OCI-LY3 (cell line): ENCODE data around the gene ANGEL1.

Experiments used
- EZH2phosphoT487 ChIP-seq: fragments of 200-600 bp; shearing (Covaris generic); IDR thresholded peaks from 2 replicates; pipeline ENCODE4 v1.6.1; 2018; ENCODE audit warnings: antibody characterized with exemption, mixed run types, low read depth
- TF ChIP-seq, protein P1 (sequence below): fragments of 200-600, 300-600 bp; sonication (generic); IDR thresholded peaks from 2 replicates; pipeline ENCODE4 v1.5.1; 2014; ENCODE audit warnings: antibody characterized with exemption, low read length, low read depth

DNA sequence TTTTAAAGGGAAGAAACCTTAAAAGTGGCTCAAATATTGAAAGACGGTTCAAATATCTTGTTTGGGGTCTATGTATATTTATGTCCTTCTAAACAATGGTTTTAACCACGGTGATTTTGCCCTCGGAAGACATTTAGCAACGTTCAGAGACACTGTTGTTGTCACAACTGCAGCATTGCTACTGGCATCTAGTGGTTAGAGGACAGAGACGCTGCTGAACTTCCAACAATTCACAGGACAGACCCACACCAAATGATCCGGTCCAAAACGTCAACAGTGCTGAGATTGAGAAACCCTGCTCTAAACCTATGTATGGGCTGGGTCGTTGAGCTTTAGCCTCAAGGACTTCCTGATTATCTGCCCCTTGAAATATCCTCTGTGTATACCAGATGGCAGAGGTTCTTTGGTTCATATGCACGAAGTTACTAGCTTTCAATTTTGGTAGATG is 1.7 kb downstream of the ANGEL1 start:
- TF ChIP-seq, protein P1, sequence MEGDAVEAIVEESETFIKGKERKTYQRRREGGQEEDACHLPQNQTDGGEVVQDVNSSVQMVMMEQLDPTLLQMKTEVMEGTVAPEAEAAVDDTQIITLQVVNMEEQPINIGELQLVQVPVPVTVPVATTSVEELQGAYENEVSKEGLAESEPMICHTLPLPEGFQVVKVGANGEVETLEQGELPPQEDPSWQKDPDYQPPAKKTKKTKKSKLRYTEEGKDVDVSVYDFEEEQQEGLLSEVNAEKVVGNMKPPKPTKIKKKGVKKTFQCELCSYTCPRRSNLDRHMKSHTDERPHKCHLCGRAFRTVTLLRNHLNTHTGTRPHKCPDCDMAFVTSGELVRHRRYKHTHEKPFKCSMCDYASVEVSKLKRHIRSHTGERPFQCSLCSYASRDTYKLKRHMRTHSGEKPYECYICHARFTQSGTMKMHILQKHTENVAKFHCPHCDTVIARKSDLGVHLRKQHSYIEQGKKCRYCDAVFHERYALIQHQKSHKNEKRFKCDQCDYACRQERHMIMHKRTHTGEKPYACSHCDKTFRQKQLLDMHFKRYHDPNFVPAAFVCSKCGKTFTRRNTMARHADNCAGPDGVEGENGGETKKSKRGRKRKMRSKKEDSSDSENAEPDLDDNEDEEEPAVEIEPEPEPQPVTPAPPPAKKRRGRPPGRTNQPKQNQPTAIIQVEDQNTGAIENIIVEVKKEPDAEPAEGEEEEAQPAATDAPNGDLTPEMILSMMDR, result peak; percentile 55
- no peak for TF ChIP-seq EZH2phosphoT487
